ENCODE results near the gene BCL10.

DNA sequence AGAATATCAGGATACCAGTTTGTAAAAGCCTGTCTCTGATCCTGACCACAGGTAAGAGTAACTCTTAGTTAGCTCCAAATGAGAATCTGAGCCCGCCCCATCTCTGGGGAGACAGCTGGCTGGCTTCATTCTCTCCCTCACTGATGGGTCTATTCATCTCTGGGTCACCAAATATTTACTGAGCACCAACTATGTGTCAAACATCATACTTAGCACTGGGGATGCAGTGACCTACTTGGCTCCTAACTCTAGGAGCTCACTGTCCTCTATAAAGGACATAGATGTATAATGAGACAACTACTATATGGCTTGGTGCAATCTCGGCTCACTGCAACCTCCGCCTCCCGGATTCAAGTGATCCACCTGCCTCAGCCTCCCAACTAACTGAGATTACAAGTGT lies 29.8 kb upstream of the BCL10 start:
- TF ChIP-seq, protein P1, sequence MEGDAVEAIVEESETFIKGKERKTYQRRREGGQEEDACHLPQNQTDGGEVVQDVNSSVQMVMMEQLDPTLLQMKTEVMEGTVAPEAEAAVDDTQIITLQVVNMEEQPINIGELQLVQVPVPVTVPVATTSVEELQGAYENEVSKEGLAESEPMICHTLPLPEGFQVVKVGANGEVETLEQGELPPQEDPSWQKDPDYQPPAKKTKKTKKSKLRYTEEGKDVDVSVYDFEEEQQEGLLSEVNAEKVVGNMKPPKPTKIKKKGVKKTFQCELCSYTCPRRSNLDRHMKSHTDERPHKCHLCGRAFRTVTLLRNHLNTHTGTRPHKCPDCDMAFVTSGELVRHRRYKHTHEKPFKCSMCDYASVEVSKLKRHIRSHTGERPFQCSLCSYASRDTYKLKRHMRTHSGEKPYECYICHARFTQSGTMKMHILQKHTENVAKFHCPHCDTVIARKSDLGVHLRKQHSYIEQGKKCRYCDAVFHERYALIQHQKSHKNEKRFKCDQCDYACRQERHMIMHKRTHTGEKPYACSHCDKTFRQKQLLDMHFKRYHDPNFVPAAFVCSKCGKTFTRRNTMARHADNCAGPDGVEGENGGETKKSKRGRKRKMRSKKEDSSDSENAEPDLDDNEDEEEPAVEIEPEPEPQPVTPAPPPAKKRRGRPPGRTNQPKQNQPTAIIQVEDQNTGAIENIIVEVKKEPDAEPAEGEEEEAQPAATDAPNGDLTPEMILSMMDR (IDR thresholded peaks at IDR 0.05), result no peak
- TF ChIP-seq NFYB (CRISPR knock-in tag; conservative IDR thresholded peaks at IDR 0.05; ENCODE audit: low read depth), result no peak
- no peak for TF ChIP-seq ESRRA (CRISPR knock-in tag; IDR thresholded peaks at IDR 0.05; ENCODE audit: borderline replicate concordance)
- TF ChIP-seq CREB1 (CRISPR knock-in tag; IDR thresholded peaks at IDR 0.05), result no peak
- no peak for TF ChIP-seq MYBL2 (CRISPR knock-in tag; IDR thresholded peaks at IDR 0.05)
- no peak for TF ChIP-seq SP1 (CRISPR knock-in tag; conservative IDR thresholded peaks at IDR 0.05)
- TF ChIP-seq, protein P2, sequence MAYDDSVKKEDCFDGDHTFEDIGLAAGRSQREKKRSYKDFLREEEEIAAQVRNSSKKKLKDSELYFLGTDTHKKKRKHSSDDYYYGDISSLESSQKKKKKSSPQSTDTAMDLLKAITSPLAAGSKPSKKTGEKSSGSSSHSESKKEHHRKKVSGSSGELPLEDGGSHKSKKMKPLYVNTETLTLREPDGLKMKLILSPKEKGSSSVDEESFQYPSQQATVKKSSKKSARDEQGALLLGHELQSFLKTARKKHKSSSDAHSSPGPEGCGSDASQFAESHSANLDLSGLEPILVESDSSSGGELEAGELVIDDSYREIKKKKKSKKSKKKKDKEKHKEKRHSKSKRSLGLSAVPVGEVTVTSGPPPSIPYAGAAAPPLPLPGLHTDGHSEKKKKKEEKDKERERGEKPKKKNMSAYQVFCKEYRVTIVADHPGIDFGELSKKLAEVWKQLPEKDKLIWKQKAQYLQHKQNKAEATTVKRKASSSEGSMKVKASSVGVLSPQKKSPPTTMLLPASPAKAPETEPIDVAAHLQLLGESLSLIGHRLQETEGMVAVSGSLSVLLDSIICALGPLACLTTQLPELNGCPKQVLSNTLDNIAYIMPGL (CRISPR knock-in tag; IDR thresholded peaks at IDR 0.05), result no peak
- no peak for TF ChIP-seq SMAD3 (CRISPR knock-in tag; IDR thresholded peaks at IDR 0.05; ENCODE audit: borderline replicate concordance)
- no peak for TF ChIP-seq ZNF232 (CRISPR knock-in tag; IDR thresholded peaks at IDR 0.05)
- TF ChIP-seq ETV6 (CRISPR knock-in tag; IDR thresholded peaks at IDR 0.05), result no peak
- TF ChIP-seq, protein P3, sequence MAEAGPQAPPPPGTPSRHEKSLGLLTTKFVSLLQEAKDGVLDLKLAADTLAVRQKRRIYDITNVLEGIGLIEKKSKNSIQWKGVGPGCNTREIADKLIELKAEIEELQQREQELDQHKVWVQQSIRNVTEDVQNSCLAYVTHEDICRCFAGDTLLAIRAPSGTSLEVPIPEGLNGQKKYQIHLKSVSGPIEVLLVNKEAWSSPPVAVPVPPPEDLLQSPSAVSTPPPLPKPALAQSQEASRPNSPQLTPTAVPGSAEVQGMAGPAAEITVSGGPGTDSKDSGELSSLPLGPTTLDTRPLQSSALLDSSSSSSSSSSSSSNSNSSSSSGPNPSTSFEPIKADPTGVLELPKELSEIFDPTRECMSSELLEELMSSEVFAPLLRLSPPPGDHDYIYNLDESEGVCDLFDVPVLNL (CRISPR knock-in tag; IDR thresholded peaks at IDR 0.05; ENCODE audit: borderline replicate concordance, low read depth), result no peak
- TF ChIP-seq, protein P4, sequence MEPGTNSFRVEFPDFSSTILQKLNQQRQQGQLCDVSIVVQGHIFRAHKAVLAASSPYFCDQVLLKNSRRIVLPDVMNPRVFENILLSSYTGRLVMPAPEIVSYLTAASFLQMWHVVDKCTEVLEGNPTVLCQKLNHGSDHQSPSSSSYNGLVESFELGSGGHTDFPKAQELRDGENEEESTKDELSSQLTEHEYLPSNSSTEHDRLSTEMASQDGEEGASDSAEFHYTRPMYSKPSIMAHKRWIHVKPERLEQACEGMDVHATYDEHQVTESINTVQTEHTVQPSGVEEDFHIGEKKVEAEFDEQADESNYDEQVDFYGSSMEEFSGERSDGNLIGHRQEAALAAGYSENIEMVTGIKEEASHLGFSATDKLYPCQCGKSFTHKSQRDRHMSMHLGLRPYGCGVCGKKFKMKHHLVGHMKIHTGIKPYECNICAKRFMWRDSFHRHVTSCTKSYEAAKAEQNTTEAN (CRISPR knock-in tag; IDR thresholded peaks at IDR 0.05), result no peak

All from WTC11 (cell line).